Heart left ventricle (tissue), 16 donors: ENCODE data around the gene ID1. TPM values are rescaled to one million over a fixed set of nuclear protein-coding genes. Genes with fewer than 3 reads are reported as not detected.

ENCODE experiments used
- ATAC-seq, 4 donors: fragments of 200-7000 bp; cut with Tn5 transposase; one replicate each; pipeline ENCODE4 v1.9.1; 2020 to 2022; ENCODE audit warnings: moderate library complexity in 4 of 4, mild to moderate bottlenecking in 3 of 4, moderate number of reproducible peaks in 1 of 4
- DNase-seq, 5 donors: peaks; one replicate each; pipeline ENCODE4 v3.0.0-alpha.2; 2020
- H3K27ac ChIP-seq, 12 donors: fragments of 200-600 bp; sonication (generic) in 4 of 12; one replicate each; pipeline versions ENCODE4 v1.5.0 to v1.8.0; 2016 to 2022; ENCODE audit warnings: mild to moderate bottlenecking in 2 of 12
- H3K27me3 ChIP-seq, 9 donors: fragments of 200-600 bp; sonication (generic) in 2 of 9; one replicate each; pipeline versions ENCODE4 v1.5.1 to v1.8.0; 2016 to 2022; ENCODE audit warnings: mild to moderate bottlenecking in 3 of 9
- H3K36me3 ChIP-seq, 9 donors: fragments of 200-600 bp; sonication (generic) in 2 of 9; one replicate each; pipeline versions ENCODE4 v1.5.0 to v1.8.0; 2018 to 2022; ENCODE audit warnings: mild to moderate bottlenecking in 2 of 9
- H3K4me1 ChIP-seq, 12 donors: fragments of 200-600 bp; sonication (generic) in 4 of 12; one replicate each; pipeline versions ENCODE4 v1.5.0 to v1.8.0; 2016 to 2022; ENCODE audit warnings: mild to moderate bottlenecking in 3 of 12
- H3K4me3 ChIP-seq, 12 donors: fragments of 200-600 bp; sonication (generic) in 4 of 12; one replicate each; pipeline versions ENCODE4 v1.5.0 to v1.8.0; 2017 to 2022; ENCODE audit warnings: mild to moderate bottlenecking in 9 of 12, moderate library complexity in 4 of 12
- H3K9me3 ChIP-seq, 12 donors: fragments of 200-600 bp; sonication (generic) in 4 of 12; one replicate each; pipeline versions ENCODE4 v1.5.0 to v1.8.0; 2016 to 2022; ENCODE audit warnings: mild to moderate bottlenecking in 1 of 12
- CTCF ChIP-seq, 12 donors: fragments of 200-600 bp; sonication (generic) in 4 of 12; IDR thresholded peaks; one replicate each; pipeline versions ENCODE4 v1.5.0 to v1.8.0; 2018 to 2022; ENCODE audit warnings: antibody characterized with exemption in 12 of 12, mild to moderate bottlenecking in 5 of 12
- POLR2A ChIP-seq, 2 donors: fragments of 450-650 bp; IDR thresholded peaks; one replicate each; pipeline ENCODE4 v1.6.1; 2017; ENCODE audit warnings: antibody characterized with exemption in 2 of 2, mild to moderate bottlenecking in 2 of 2, moderate library complexity in 2 of 2
- WGBS, 4 donors: extraction: QIAGEN DNeasy Blood & Tissue Kit in 2 of 4; methylation state at CpG; one replicate each; pipeline versions ENCODE4 v1.1.5 to v1.1.7; 2013 to 2018; 5-methylcytosine and 5-hydroxymethylcytosine counted together
- intact Hi-C, 10 donors: fragments of 100-400 bp; cut with DNase I; formaldehyde crosslinking; loops; one replicate each; pipeline versions ENCODE4 v1.11.1 to v1.14.2; 2022
- microRNA-seq, 4 donors: library from miRNA; unstranded; fragments of <30 nt; microRNA quantifications; one replicate each; pipeline versions ENCODE4 to v1.2.0, GENCODE V29; 2017 to 2020
- polyA plus RNA-seq, 2 donors: library from polyadenylated mRNA; stranded (reverse); fragments of 200-250 nt; gene quantifications; one replicate each; pipeline ENCODE4 v1.2.3, GENCODE V29; 2013
- total RNA-seq, 9 donors: library from RNA; depleted of rRNA in 2 of 9; stranded (reverse); fragments of >200 nt in 2 of 9; fragmentation: NEBNext Ultra II Directional in 3 of 9; extraction: Animal tissue kit (Norgen Biotek cat#: 25700) in 3 of 9; gene quantifications; one replicate each; pipeline versions ENCODE4 v1.1.0 to v1.2.4, GENCODE V29; 2016 to 2023
- donor health status: ischemic (EF 13 %, LVEDD 7.1; RV severe dilation, severe dysfunction).
- donor health status: healthy with polysubstance abuse.
- donor health status: DM: no; HTN: yes; CAD: no.
- donor health status: DM: no; HTN: no; CAD: no.
- donor health status: ischemic (EF 25% LVEDD 6.9; RV normal size, moderate dysfunction).
- donor health status: ischemic (EF 25% LVEDD 5.7; RV mildly dilated, moderate dysfunction).
- donor health status: healthy.
- donor health status: DM: yes; HTN: yes; CAD: no.
- donor health status: ischemic (EF 35%, LVEDD 5.7; RV mildly dilated, moderate dysfunction).
- donor health status: nonischemic (EF 11% LVEDD 7.7; RV severe dilation, severe dysfunction).
- donor health status: DM: yes; HTN: yes; CAD: no.
- donor health status: PGD.
- donor health status: ischemic (EF 29% LVEDD 5.4; RV normal size, mild dysfunction).
- donor health status: nonischemic (EF 23%, LVEDD 6.1; RV moderate dilation, normal function).

ID1 gene
- total and polyA plus RNA-seq, 11 donors, result 72.4 to 619 (median 140) TPM

- no peak for TF ChIP-seq CTCF (IDR thresholded peaks at IDR 0.05)
- TF ChIP-seq POLR2A (IDR thresholded peaks at IDR 0.05), result no peak
- peaks cover 0 to 15% (median 9%) of the 10 kb centered on the region in 12 donors for H3K4me1 ChIP-seq
- no peaks in the 10 kb centered on the region for H3K27me3 ChIP-seq
- 51 to 60% (median 56%) methylated on average over 5 of the region's 5 CpGs for WGBS, 4 donors
- H3K9me3 ChIP-seq, result no peaks in the 10 kb centered on the region
- ATAC-seq, result no peak
- intact Hi-C loops, result no loop called here
- peak overlapping the region in 1 of 12 donors; percentile 30 for H3K27ac ChIP-seq
- no peak overlapping the region for H3K4me3 ChIP-seq
- no peaks in the 10 kb centered on the region for H3K36me3 ChIP-seq
- DNase-seq, result no peak
These were observed 48.5 kb downstream of the ID1 start for GRCh38 chr20:31653561-31653960.

DNA sequence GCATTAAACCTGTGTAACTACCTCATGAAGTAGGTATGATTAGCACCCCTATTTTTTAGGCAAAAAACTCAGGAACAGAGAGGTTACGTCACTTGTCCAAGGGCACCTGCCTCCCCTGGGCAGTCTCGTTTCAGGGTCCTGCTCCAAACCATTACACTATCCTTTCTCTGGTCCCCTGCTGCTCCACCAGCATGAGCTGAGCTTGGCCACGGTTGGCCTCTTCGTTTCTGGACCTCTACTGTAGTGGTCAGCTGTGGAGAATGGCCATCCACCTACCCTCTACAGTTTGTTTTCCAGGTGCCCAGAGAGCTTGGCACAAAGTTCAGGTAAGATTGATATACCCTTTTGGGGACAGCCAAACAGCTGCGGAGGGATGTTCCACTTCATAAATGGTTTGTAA is 49.4 kb downstream of the ID1 start:
- ATAC-seq (no peak), DNase-seq (no peak)
- Histone ChIP-seq H3K4me3 (no peak overlapping the region), H3K9me3 (no peaks in the 10 kb centered on the region), H3K36me3 (no peaks in the 10 kb centered on the region), H3K27me3 (no peaks in the 10 kb centered on the region), H3K4me1 (peaks cover 0 to 15% (median 9%) of the 10 kb centered on the region in 12 donors), H3K27ac (no peak overlapping the region)
- intact Hi-C loops, result no loop called here
- WGBS, 4 donors, result 72 to 80% (median 78%) methylated on average over 5 of the region's 5 CpGs
- TF ChIP-seq CTCF (IDR thresholded peaks at IDR 0.05), result no peak
- no peak for TF ChIP-seq POLR2A (IDR thresholded peaks at IDR 0.05)

Small RNA genes lying within 50 kb of the gene (microRNA-seq; reads per million reads assigned to microRNA genes)
- gene MIR3193, result 0 to 0.13 (median 0) reads per million in 4 donors

Other genes with a start within 250 kb of the ID1 start
- not detected for gene DEFB118, start 236.7 kb upstream of the ID1 start, total RNA-seq
- not detected for gene DEFB118, start 236.7 kb upstream of the ID1 start, polyA plus RNA-seq
- not detected for gene DEFB119, start 214.7 kb upstream of the ID1 start, total RNA-seq
- not detected for gene DEFB119, start 214.7 kb upstream of the ID1 start, polyA plus RNA-seq
- not detected for gene DEFB121, start 199.1 kb upstream of the ID1 start, total RNA-seq
- gene DEFB121, start 199.1 kb upstream of the ID1 start, polyA plus RNA-seq, result not detected
- not detected for gene DEFB123, start 164.7 kb upstream of the ID1 start, total RNA-seq
- not detected for gene DEFB123, start 164.7 kb upstream of the ID1 start, polyA plus RNA-seq
- not detected for gene DEFB124, start 130.2 kb upstream of the ID1 start, total RNA-seq
- gene DEFB124, start 130.2 kb upstream of the ID1 start, polyA plus RNA-seq, result under 1 TPM in 1 of 2 donors, not detected in 1; 0.76 TPM
- gene REM1, start 130.0 kb upstream of the ID1 start, total RNA-seq, result 1 to 10 TPM in 8 of 9 donors, under 1 TPM in 1; 0.44 to 5.3 (median 1.5) TPM
- gene REM1, start 130.0 kb upstream of the ID1 start, polyA plus RNA-seq, result 1 to 10 TPM; 2.6 to 3.2 TPM
- 100 to 1,000 TPM in 1 of 9 donors, 10 to 100 TPM in 8; 22.3 to 110 (median 39.8) TPM for gene HM13, start 90.8 kb upstream of the ID1 start, total RNA-seq
- 100 to 1,000 TPM in 1 of 2 donors, 10 to 100 TPM in 1; 41.0 to 119 TPM for gene HM13, start 90.8 kb upstream of the ID1 start, polyA plus RNA-seq
- 10 to 100 TPM in 5 of 9 donors, 1 to 10 TPM in 4; 5.7 to 29.4 (median 10.6) TPM for gene COX4I2, start 32.6 kb downstream of the ID1 start, total RNA-seq
- gene COX4I2, start 32.6 kb downstream of the ID1 start, polyA plus RNA-seq, result 10 to 100 TPM; 13.6 to 42.8 TPM
- gene BCL2L1, start 117.6 kb downstream of the ID1 start, total RNA-seq, result 100 to 1,000 TPM in 1 of 9 donors, 10 to 100 TPM in 8; 32.2 to 176 (median 62.6) TPM
- 100 to 1,000 TPM in 1 of 2 donors, 10 to 100 TPM in 1; 43.1 to 217 TPM for gene BCL2L1, start 117.6 kb downstream of the ID1 start, polyA plus RNA-seq
- gene TPX2, start 134.0 kb downstream of the ID1 start, total RNA-seq, result 10 to 100 TPM in 1 of 9 donors, 1 to 10 TPM in 3, under 1 TPM in 5; 0.38 to 15.2 (median 0.77) TPM
- gene TPX2, start 134.0 kb downstream of the ID1 start, polyA plus RNA-seq, result under 1 TPM; 0.04 to 0.97 TPM
- gene MYLK2, start 214.1 kb downstream of the ID1 start, total RNA-seq, result under 1 TPM in 8 of 9 donors, not detected in 1; 0.10 to 0.76 (median 0.17) TPM
- gene MYLK2, start 214.1 kb downstream of the ID1 start, polyA plus RNA-seq, result under 1 TPM; 0.15 to 0.23 TPM
- 1 to 10 TPM; 1.9 to 6.0 (median 3.7) TPM for gene FOXS1, start 240.3 kb downstream of the ID1 start, total RNA-seq
- 1 to 10 TPM; 2.5 to 4.9 TPM for gene FOXS1, start 240.3 kb downstream of the ID1 start, polyA plus RNA-seq